ENCODE results near the gene ADGRG4.

DNA sequence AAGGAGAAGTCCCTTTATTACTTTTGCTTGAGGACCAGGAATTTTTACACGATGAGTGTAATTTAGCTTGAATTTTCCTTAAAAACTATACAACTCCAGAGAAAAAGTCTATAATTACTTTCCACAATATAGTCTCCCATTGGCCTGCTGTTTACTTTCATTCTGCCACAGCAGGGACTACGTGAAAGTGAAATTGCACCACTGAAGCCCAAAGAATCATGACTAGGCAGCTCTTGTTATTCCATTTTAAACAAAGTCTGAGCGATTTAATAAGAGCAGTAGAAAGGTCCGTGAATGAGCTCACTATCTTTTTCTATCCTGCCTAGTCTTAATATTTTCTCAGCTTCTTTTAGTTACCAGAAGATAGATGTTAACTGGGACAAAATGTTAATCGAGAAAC, 68.6 kb downstream of the ADGRG4 start:
- TF ChIP-seq, protein P1, sequence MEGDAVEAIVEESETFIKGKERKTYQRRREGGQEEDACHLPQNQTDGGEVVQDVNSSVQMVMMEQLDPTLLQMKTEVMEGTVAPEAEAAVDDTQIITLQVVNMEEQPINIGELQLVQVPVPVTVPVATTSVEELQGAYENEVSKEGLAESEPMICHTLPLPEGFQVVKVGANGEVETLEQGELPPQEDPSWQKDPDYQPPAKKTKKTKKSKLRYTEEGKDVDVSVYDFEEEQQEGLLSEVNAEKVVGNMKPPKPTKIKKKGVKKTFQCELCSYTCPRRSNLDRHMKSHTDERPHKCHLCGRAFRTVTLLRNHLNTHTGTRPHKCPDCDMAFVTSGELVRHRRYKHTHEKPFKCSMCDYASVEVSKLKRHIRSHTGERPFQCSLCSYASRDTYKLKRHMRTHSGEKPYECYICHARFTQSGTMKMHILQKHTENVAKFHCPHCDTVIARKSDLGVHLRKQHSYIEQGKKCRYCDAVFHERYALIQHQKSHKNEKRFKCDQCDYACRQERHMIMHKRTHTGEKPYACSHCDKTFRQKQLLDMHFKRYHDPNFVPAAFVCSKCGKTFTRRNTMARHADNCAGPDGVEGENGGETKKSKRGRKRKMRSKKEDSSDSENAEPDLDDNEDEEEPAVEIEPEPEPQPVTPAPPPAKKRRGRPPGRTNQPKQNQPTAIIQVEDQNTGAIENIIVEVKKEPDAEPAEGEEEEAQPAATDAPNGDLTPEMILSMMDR (IDR thresholded peaks at IDR 0.05) = no peak
- no peak for TF ChIP-seq ZFX (IDR thresholded peaks at IDR 0.05; ENCODE audit: borderline replicate concordance)

All from 22Rv1 (cell line).